GM21390 (cell line): ENCODE results near the gene MMP14.
"Not testable (repeated sequence)": the region's sequence is repeated elsewhere in the genome, so short reads cannot be mapped to it uniquely, and the experiment has no call there.

Experiments used
- ATAC-seq: cut with Tn5 transposase; IDR thresholded peaks from one replicate; pipeline ENCODE4 v1.9.1; 2021; ENCODE audit not compliant: unreplicated experiment

Gene MMP14

DNA sequence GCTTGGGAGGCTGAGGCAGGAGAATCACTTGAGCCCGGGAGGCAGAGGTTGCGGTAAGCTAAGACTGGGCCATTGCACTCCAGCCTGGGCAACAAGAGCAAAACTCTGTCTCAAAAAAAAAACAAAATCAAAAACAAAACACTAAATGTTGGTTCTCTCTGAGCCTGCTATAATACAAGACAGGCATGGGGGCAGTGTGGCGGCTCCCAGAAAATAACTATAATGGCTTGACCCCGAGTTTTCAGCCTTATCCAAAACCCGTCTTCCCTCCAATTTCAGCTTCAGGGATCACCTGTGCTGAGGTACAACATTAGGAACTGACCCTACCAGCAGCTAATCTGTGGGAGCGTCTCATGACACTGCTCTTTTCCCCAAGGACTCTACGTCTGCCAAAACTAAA, 22.0 kb upstream of the MMP14 start:
- no peak for ATAC-seq

DNA sequence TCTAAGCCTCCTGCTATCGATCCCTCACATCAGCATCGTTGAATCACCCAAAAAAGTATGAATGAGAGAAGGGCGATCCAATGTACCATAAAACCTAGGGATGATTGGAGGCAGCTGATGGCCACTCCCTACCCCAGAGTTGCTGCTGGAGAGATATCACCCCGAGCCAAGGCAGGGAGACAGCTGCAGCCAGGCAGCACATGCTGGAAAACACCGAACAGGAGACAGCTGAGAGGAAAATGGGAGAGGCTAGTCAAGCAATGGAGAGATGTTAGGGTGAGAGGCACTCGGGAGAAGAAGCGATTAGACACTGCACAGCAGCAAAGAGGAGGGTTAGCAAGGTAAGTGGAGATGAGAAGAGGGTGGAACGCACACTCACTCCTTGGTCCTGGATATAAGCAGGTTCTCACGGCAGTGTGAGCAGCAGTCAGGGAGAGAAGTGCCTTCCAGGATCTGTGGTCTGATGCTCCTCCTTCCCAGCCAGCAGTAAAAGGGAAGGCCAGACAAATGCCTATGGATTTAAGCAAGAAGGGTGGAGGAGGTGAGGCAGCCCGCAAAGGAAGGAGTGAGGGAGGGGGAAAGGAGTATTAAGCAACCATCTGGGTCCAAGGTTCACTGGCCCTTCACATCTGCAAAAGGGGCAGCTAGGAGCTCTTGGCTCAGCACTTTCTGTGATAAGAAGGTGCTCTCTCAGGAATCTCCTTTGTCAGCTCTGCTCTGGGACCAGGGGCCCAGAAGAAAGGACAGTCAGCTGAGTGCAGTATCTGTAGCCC, 21.3 kb upstream of the MMP14 start, which contains the start of gene SLC7A7:
Gene SLC7A7 (minus strand): TSS at position 495 of the 773 bp plus-strand sequence. CDS start 2,037 bp downstream, outside the sequence.
- no peak for ATAC-seq

DNA sequence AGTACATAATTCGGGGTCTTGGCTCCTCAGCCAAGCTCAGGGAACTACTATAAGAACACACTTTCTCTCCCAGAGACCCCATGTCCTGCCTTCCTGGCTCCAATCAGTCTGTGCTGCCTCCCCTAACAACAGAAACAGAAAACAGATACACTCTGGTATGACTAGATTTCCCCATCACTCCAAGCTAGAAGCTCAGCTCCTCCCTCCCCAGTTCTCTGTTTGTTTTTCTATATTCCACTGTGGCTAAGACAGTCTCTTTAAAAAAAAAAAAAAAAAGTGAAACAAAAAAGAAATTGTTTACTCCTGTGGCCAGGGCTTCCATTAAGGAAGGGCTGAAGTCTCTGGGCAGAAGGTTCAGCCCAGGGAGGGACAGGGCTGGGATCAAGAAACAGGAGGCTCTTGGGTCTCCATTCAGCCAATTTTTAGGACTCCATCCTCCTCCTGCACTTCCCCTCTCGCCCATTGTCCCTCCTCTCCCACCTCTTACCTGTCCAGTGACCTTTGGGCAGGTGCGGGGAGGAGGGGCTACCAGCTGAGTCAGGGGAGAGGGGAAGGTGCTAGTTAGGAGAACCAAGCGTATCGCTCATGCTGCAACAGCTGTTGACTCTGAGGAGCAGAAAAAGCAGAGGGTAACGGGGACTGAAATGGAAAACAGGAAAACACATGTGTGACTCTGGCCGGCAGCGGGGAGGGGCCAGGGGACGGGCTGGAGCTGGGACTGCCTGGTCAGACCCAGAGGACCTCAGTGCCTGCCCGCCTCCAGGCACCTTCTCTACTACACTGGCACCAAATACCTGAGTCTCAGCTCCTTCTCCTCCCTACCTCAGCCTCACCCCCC, 17.0 kb upstream of the MMP14 start:
- ATAC-seq = peak; percentile 40

DNA sequence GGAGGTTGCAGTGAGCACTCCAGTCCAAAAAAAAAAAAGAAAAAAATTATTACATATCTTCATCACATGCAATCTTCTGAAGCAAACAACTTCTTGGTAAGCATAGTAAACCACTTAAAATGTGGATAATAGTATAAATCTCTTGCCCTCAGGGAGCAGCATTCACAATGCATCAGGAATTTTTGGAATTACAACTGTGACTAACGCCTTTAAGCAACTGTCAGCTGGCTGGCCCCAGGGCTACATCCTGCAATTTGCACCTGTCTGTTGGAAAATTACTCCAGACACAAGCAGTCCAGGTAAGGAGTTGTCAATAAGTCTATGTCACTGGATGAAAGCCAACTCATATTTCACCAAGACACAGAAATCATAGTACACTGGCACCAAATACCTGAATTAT, 15.7 kb upstream of the MMP14 start:
- no peak for ATAC-seq

DNA sequence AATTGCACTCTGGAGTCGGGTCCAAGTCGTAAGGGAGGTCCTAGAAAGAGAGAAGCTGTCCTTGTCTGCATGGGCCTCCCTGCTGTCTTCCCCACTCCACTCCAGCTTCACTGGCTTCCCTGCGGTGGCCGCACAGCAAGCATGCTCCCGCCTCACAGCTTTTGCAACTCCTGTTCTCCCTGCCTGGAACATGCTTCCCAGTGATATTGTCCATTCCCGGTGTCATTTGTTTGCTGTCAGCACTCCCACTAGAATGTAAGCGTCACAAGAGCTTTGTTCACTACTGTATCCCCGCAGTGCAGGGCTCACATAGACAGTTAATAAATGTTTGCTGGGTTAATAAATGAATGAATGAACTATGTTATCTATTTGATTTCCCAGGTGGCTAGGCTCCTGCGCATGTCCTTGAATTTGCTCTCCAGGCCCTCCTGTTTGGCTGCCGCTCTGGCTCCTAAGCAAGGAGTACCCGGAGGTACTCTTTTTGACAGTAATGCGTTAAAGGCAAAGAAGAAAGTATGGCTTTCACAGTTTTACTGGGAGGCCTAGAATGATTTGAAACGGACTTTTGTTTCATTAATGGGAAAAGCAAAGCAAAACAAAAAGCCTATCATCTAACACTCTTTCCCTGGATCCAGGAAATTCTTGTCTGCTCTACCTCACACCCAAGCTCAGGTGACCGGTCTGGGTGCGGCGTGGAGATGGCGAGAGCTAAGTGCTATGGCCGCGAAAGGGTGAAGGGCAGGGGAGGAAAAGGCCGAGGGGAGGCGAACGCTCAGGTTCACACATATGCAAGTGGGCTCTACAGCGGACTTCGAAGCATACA, 15.0 kb upstream of the MMP14 start:
- no peak for ATAC-seq

DNA sequence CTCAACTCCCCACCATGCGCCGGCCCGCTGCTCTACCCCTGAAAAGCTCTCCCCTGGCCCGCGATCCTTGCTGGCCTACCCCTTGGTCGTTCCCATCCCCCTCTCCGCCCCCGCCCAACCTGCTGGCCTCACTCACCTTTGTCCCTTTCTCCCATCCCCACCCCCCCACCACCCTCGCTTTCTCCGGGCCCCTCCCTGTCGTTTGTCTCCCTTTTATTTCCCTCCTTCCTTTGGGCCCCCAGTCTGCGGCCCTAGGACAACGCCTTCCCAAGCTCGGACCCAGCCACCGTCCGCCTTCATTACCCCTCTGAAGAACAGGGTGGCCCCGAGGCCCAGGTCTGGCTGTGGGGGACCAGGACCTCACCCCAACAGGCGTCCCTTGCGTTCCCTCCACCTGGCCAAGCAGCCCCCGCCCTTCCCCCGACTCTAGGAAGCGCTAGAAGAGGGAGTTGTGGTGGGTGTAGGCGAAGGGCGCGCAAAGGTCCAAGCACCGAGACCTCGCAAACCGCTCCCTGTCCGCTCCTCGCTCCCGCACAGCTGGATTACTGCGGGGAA, 14.3 kb upstream of the MMP14 start:
- no peak for ATAC-seq

DNA sequence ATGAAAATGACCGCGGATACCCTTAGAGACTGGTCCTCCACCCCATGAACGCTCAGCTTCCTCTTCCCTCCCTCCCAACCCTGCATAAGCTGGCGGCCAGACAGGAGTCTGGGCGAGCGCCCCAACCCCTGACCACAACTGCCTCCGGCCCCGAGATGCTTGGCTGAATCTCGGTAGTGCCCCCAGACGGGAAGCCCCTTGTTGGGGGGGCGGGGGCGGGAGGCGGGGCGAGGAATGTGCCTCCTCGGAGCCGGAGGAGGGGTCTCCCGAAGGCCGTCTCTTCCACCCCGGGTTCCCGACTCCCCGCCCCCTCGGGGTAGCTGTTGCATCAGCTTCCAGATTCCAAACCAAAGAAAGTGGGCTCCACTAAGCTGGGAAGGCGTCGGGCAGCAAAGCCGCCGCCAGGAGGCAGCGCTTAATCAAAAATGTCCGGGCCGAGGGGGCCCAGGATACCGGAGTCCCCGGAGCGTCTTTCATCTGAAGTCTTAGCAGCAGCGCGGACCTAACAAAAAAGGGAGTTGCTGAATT, 13.8 kb upstream of the MMP14 start:
- no peak for ATAC-seq

DNA sequence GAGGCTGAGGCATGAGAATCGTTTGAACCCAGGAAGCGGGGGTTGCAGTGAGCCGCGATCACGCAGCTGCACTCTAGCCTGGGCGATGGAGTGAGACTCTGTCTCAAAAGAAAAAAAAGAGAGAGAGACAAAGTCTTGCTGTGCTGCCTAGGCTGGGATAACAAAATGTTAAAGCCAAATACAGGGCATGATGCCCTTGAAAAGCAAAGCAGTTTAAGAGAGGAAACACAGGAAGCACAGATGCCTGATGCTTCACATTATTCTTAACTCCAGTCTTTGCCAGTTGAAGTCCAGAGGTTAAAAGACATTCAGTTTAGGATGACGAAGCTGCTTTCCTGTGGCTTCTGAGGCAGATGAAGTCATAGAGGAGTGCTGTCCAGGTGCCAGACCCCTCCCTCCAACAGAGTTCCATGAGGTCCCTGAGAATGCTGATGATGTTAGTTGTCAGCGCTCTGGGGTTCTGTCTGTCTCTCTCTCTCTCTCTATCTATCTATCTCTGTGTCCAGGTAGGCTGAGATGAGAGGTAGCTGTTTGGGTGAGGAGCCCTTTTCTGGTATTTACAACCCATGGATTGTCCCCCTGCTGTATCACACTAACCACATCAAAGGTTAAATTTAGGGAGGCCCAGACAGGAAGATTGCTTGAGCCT, 11.6 kb upstream of the MMP14 start:
- no peak for ATAC-seq

DNA sequence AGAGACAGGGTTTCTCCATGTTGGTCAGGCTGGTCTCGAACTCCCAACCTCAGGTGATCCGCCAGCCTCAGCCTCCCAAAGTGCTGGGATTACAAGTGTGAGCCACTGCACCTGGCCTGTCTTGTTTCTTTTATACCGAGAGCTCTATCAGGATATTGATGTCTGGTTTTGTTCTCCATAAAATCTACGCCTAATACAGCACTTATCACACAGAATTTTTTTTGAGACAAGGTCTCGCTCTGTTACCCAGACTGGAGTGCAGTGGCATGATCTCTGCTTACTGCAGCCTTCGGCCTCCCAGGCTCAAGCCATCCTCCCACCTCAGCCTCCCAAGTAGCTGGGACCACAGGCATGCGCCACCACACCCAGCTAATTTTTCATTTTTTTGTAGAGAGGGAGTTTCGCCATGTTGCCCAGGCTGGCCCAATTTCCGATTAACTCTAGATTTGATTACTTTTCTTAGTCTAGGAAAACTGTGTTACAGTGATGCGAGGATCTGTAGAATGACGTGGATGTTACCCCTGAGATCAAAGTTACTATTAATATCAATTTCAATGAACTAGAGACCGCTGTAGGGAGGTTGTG, 7.2 kb upstream of the MMP14 start:
- ATAC-seq = not testable (repeated sequence)

DNA sequence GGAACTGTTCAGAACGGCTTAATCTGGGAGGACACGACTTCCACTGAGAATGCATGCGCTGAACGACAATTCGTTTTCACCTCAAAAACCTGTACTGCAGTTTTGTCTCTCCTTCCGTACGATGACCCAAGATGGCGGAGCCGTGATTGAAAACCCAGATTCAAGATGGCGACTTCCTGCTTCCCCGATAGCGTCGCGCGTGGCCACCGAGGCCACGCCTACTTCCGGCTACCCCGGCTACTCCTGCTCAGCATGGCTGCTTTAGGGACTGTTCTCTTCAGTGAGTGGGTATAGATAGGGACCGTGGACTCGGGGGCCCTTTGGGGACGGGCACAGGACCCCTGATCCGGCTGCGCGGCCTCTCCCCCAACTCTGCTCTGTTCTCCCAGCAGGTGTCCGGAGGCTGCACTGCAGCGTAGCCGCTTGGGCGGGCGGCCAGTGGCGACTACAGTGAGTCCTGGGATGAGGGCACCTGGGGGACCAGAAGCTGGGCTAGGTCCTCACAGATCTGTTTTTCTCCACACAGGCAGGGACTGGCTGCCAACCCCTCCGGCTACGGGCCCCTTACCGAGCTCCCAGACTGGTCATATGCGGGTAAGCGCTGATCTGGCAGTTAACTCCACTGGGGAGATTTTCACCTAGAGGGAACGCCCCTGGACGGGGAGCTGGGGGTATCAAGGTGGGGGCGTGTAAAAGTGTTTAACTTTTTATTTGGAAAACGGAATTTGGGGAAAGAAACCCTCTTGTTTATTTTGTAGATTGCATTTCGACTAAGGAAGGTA, 6.5 kb upstream of the MMP14 start, which contains the start of gene MRPL52:
Gene MRPL52 (plus strand): TSS at position 227 of the 782 bp plus-strand sequence. CDS start 26 bp downstream, at position 253.
- ATAC-seq = peak; percentile 83

DNA sequence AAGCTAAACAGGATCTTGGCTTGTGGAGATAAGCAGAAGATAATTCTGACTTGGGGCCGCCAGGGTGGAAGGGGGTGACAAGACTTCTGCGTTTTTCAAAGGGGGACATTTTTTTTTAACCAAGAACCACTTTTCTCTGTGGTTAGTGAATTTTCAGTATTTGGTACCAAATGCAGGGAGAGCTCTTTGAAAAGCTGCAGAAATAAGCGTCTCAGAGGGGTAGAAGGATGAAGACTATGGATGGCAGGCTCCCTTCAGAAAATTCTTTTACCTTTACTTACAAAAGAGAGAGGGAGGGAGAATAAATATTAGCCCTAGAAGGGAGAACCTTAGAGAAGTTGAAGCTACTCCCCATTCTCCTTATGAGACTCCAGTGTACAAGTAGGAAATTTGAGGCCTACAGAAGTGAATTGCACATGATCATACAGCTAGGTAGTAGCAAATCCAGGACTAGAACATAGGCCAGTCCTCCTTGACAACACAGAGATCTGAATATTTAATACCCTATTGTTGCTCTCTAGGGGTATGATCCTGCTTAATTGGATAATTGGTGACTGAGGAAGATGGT, 5.9 kb upstream of the MMP14 start:
- ATAC-seq = no peak

DNA sequence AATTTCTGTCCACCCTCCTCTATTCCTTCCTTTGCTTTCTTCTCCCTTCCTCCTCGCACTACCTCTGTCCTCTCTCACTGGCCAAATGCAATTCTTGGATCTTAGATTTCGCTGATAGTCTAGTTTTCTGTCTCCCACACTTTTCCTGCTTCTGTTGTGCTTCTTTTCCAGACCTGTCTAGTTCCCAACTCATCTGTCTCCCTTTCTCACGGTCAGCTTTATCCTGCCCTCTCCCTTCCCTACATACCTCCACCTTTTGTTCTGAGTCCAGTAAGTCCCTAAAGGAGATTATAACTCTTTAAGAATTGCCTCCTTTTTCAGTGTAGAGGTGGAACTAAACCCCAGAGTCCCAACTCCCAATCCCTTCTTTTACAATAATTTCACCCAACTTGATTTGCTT, 880 bp upstream of the MMP14 start:
- ATAC-seq = no peak

DNA sequence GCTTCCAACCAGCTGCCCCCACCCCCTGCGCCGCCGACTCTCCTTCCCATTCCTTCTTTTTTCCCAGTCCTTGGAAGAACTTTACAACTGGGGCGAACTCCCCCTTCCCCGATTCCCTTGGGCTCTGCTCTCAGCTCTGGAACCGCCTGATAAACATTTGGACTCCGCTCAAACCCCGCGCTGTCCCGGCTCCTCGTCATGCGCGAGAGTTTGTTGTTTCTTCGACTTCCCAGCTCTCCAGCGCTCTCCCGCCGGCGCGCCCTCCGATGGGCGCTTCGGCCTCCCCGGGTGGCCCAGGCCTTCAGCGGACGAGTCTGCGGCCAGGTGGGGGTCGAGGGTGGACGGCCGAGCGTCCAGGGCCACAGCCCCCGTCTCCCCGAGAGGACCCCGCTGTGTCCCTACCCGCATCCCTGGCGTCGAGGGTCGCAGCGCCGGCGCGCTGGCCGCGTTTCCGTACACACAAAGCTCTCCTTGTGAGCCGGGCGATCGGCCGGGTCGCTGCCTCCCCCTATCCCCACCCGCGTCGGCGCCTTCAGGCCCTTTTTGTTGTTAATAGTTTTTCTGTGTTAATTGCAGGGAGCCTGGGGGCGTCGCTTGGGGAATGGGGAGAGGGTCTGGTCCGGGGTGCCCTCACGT, 847 bp downstream of the MMP14 start:
- no peak for ATAC-seq

DNA sequence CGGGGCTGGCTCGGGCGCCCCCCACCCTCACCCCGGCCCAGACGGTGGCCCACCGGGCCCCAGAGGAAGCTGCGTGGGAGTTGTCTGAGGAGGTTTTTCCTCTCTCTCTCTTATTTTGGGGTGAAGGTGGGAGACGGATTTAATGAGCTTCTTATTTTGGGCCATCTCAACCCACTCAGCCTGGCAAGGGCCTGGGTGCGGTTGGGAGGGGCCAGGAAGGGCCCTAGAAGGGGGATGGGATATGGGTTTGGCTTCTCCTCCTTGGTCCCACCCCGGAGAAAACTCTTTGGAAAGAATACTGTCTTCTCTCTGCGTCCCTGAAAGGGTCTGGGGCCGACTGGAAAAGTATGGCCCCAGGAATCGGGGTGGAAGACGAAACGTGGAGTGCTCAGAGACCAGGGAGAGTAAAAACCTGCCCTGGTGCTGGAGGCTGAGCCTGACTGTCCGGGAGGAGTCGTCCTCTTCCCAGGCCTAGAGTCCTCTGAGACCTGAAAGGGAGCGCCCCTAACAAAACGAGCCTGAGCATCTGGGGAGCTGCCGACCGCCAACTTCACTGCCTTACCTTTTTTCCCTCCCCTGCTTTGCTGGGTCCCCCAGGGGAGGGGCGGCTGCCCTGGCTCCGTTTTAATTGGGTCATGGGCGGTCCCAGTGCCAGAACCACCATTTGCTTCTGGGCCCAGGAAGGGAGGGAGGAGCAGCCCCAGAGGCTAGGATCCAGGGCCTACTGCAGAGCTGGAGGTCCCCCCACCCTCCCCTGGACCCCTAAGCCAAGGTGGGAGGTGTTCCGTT, 1.6 kb downstream of the MMP14 start:
- ATAC-seq = no peak

DNA sequence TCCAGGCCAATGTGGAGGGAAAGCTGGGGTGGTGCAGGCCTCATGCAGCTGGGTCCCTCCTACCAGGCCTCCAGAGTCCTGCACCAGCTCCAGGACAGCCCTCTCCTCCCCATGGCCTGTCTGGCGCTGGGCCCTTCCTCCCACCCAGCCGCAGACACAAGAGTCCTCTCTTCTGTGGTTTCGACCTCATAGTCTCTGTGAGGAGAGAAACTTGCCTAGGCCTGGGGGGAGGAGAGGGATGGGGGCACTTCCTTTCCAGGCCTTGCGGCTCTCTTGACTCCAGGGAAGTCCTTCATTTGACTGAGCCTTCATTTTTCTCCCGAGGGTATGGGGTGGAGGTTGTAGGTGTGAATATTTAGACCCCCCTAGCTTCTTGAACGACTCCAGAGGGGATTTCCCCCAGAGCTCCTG, 2.3 kb downstream of the MMP14 start:
- no peak for ATAC-seq

DNA sequence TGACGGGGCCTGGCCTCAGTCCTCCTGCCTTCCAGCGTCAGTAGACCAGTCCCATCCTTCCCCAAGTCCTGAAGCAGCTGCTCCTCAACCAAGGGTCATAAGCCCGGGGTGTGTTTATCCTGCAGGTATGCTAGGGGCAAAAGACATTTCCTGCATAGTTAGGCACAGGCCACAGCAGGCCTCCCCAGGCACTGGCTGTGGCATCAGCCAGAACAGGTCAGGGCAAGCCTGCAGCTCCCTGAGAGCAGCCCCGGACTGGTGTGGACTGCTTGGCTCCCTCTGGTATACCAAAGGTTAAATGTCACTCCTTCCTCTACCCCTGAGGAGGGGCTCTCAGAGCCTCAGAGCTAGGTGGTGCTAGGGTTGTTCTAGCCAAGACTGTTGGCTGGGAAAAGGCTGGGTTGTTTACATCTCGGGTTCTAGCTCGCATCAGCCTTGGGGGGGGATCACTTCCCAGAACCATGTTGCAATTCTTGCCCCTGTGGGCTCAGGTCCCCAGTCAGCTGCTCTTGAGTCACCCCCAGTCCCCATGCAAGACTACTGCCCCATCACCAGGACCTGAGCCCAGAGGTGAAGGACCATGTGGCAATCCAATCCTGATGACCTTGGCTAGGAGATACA, 2.9 kb downstream of the MMP14 start:
- no peak for ATAC-seq

DNA sequence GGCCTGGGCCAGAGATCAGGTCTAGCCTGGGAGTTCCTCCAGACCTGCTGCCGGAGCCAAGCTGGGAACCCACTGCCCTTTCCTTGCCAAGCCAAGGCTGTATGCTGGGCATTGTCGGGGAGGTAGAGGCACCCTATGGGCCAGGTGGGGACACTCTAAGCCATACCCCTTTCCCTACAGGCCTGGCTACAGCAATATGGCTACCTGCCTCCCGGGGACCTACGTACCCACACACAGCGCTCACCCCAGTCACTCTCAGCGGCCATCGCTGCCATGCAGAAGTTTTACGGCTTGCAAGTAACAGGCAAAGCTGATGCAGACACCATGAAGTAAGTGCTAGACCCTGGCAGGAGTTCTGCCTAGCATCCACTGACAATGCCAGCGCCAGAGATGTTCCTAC, 4.9 kb downstream of the MMP14 start:
- no peak for ATAC-seq
